ENCODE measurements around the gene STK16.

GRCh38 chr2:219277703-219278654 lies 32.7 kb downstream of the STK16 start:
- TF ChIP-seq CTCF (IDR thresholded peaks at IDR 0.05) (peak; percentile 96 to 99), POLR2A (IDR thresholded peaks at IDR 0.05) (no peak), POLR2AphosphoS5 (IDR thresholded peaks at IDR 0.05) (no peak)

Measured in suprapubic skin (tissue), 4 donors.